OCI-LY7 (cell line): ENCODE measurements around the gene USH2A.

ENCODE experiments used
- EZH2phosphoT487 ChIP-seq: fragments of 200-600 bp; sonication (generic); IDR thresholded peaks from 2 replicates; pipeline ENCODE4 v1.6.1; 2018; ENCODE audit warnings: low read depth, borderline replicate concordance, mild to moderate bottlenecking, mixed run types, antibody characterized with exemption, low read length, moderate library complexity, mixed read lengths
- TF ChIP-seq, protein P1 (sequence below): fragments of 200-600 bp; sonication (generic); conservative IDR thresholded peaks from 2 replicates; pipeline ENCODE4 v1.5.1; 2014; ENCODE audit warnings: mild to moderate bottlenecking, antibody characterized with exemption, low read length, moderate library complexity, mixed read lengths

DNA sequence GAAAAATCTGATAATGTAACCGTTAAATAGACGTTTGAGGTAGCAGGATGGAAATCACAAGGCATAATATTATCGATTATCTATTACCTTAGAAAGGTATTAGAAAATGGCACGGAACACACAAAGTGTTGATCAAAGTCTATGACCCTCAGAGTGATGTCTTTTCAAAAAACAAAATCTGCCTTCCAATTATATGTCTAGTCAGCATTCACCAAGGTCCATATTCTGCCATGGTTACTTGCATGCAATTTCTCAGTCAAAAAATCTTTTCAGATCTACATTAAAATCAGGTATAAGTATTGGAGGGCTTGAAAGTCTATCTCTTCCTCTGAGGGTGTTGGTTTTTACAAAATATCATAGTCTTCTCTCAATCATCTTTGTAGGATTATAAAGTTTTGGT, 774.3 kb downstream of the USH2A start:
- TF ChIP-seq, protein P1, sequence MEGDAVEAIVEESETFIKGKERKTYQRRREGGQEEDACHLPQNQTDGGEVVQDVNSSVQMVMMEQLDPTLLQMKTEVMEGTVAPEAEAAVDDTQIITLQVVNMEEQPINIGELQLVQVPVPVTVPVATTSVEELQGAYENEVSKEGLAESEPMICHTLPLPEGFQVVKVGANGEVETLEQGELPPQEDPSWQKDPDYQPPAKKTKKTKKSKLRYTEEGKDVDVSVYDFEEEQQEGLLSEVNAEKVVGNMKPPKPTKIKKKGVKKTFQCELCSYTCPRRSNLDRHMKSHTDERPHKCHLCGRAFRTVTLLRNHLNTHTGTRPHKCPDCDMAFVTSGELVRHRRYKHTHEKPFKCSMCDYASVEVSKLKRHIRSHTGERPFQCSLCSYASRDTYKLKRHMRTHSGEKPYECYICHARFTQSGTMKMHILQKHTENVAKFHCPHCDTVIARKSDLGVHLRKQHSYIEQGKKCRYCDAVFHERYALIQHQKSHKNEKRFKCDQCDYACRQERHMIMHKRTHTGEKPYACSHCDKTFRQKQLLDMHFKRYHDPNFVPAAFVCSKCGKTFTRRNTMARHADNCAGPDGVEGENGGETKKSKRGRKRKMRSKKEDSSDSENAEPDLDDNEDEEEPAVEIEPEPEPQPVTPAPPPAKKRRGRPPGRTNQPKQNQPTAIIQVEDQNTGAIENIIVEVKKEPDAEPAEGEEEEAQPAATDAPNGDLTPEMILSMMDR = no peak
- no peak for TF ChIP-seq EZH2phosphoT487
